ENCODE measurements around the gene RBM4. TPM values are rescaled to one million over a fixed set of nuclear protein-coding genes. Genes with fewer than 3 reads are reported as not detected.
"Not testable (repeated sequence)": the region's sequence is repeated elsewhere in the genome, so short reads cannot be mapped to it uniquely, and the experiment has no call there.

The RBM4 gene, protein sequence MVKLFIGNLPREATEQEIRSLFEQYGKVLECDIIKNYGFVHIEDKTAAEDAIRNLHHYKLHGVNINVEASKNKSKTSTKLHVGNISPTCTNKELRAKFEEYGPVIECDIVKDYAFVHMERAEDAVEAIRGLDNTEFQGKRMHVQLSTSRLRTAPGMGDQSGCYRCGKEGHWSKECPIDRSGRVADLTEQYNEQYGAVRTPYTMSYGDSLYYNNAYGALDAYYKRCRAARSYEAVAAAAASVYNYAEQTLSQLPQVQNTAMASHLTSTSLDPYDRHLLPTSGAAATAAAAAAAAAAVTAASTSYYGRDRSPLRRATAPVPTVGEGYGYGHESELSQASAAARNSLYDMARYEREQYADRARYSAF
- total RNA-seq (ENCODE audit: unreplicated experiment), result 187 TPM
- long read RNA-seq, transcript RBM4-203 (3 exons, 921 nt), result minor isoform, 30 of 126 reads
- long read RNA-seq, transcript RBM4-201 (4 exons, 1,694 nt), result major isoform, 76 of 126 reads
- long read RNA-seq, partial matches to known transcripts, result 2 of 126 reads
- long read RNA-seq, other reads (novel, unspliced or antisense), result 4 of 126 reads

- peak; percentile 91 for DNase-seq (ENCODE audit: low spot score)
- Mint-ChIP-seq H3K27me3 (ENCODE audit: unreplicated experiment) (peaks cover 12% of the 10 kb centered on the region), H3K27ac (ENCODE audit: unreplicated experiment) (peak within 1 kb of the TSS; percentile 100), H3K36me3 (ENCODE audit: low read depth, unreplicated experiment) (peaks cover 27% of the 10 kb centered on the region), H3K9me3 (ENCODE audit: unreplicated experiment) (no peaks in the 10 kb centered on the region), H3K4me1 (ENCODE audit: unreplicated experiment) (peaks cover 54% of the 10 kb centered on the region), H3K4me3 (ENCODE audit: unreplicated experiment) (peak within 1 kb of the TSS; percentile 100)
- TF ChIP-seq CTCF (IDR thresholded peaks at IDR 0.05; ENCODE audit: unreplicated experiment), result no peak
Observed at GRCh38 chr11:66638177-66639065, at the start of gene RBM4. RBM4 (plus strand) TSS chr11:66638703; CDS start chr11:66639712, 1,009 bp downstream.

GRCh38 chr11:66589315-66589714 is 49.2 kb upstream of the RBM4 start:
- H3K4me3 Mint-ChIP-seq (ENCODE audit: unreplicated experiment); DNase-seq (ENCODE audit: low spot score); H3K27ac Mint-ChIP-seq (ENCODE audit: unreplicated experiment); H3K9me3 Mint-ChIP-seq (ENCODE audit: unreplicated experiment); H3K27me3 Mint-ChIP-seq (ENCODE audit: unreplicated experiment); H3K36me3 Mint-ChIP-seq (ENCODE audit: low read depth, unreplicated experiment): not testable (repeated sequence)
- H3K4me1 Mint-ChIP-seq (ENCODE audit: unreplicated experiment), result peaks cover 10% of the 10 kb centered on the region

DNA sequence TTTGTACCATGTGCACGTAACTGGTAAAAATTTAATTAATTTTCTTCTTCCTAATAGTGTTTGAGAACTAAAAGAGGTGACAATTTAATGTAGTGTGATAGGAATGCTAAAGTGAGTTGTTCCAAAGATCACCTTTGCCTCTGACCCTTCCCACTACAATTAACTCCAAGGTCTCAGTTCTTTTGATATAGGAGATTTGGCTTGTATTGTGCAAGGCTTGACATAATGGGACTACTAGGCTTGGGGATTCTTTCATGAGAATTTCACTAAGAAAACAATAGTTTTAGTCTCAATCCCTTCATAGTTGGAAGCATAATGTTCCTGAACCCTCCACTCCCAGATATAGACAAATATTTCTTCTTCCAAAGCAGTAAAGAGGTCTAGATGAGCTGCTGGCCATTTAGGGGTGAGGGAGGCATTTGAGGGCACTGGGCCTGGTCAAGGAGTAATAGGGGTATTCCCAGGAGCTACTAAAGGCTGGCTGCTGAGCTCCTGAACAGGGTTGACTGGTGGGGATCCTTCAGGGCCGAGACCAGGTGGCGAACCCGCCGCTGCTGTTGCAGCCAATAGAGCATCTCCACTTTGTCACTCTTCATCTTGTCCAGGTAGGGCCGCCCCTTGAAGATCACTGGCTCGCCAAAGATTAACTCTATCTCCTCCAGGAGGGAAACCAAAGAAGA is 48.4 kb upstream of the RBM4 start:
- DNase-seq (ENCODE audit: low spot score), result no peak
- Mint-ChIP-seq H3K4me3 (ENCODE audit: unreplicated experiment) (no peak overlapping the region), H3K27ac (ENCODE audit: unreplicated experiment) (no peak overlapping the region), H3K4me1 (ENCODE audit: unreplicated experiment) (peaks cover 13% of the 10 kb centered on the region), H3K27me3 (ENCODE audit: unreplicated experiment) (peaks cover 7% of the 10 kb centered on the region), H3K36me3 (ENCODE audit: low read depth, unreplicated experiment) (no peaks in the 10 kb centered on the region), H3K9me3 (ENCODE audit: unreplicated experiment) (no peaks in the 10 kb centered on the region)
- no peak for TF ChIP-seq CTCF (IDR thresholded peaks at IDR 0.05; ENCODE audit: unreplicated experiment)

DNA sequence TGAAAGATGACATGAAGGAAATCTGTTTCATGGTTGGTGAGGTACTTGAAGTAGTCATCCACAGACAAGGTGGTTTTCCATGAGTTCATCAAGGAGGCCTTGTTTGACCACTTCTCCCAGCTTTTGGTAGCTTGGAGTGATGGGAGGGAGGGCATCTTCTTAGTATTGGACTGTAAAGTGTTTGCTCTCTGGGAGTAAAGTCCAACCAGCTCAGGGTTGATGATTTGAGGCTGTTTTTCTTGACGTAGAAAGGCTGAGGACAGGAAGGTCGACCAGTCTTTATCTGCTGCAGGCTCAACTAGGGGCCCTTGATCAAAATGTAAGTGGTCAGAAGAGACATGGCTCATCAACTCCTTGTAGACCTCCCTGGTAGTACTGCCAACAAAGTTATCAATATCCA is 47.3 kb upstream of the RBM4 start:
- Mint-ChIP-seq H3K4me3 (ENCODE audit: unreplicated experiment) (peak overlapping the region; percentile 21), H3K27ac (ENCODE audit: unreplicated experiment) (peak overlapping the region; percentile 5), H3K36me3 (ENCODE audit: low read depth, unreplicated experiment) (no peaks in the 10 kb centered on the region), H3K27me3 (ENCODE audit: unreplicated experiment) (peaks cover 7% of the 10 kb centered on the region), H3K9me3 (ENCODE audit: unreplicated experiment) (no peaks in the 10 kb centered on the region), H3K4me1 (ENCODE audit: unreplicated experiment) (peaks cover 14% of the 10 kb centered on the region)
- no peak for TF ChIP-seq CTCF (IDR thresholded peaks at IDR 0.05; ENCODE audit: unreplicated experiment)
- no peak for DNase-seq (ENCODE audit: low spot score)
